Activated naive CD8-positive, alpha-beta T cell (primary cell): Measurements from ENCODE around the gene RNU4-1.
"Not testable (repeated sequence)": the region's sequence is repeated elsewhere in the genome, so short reads cannot be mapped to it uniquely, and the experiment has no call there.

ENCODE experiments used
- H3K27ac Mint-ChIP-seq: one replicate; pipeline ENCODE4 v1.8.0; 2021; ENCODE audit warnings: mixed read lengths
- H3K27me3 Mint-ChIP-seq: one replicate; pipeline ENCODE4 v1.8.0; 2021; ENCODE audit warnings: mixed read lengths
- H3K36me3 Mint-ChIP-seq: one replicate; pipeline ENCODE4 v1.8.0; 2021; ENCODE audit warnings: mixed read lengths
- H3K4me1 Mint-ChIP-seq: one replicate; pipeline ENCODE4 v1.8.0; 2021; ENCODE audit warnings: low read depth, mixed read lengths
- H3K4me3 Mint-ChIP-seq: one replicate; pipeline ENCODE4 v1.8.0; 2021; ENCODE audit warnings: mild to moderate bottlenecking, mixed read lengths
- H3K9me3 Mint-ChIP-seq: one replicate; pipeline ENCODE4 v1.8.0; 2021; ENCODE audit warnings: low read depth, mixed read lengths

Gene RNU4-1

GRCh38 chr12:120292661-120293531 is at the start of gene RNU4-1:
TSS of gene RNU4-1 (minus strand) at chr12:120293237.
- Mint-ChIP-seq H3K4me3 (no peak within 1 kb of the TSS), H3K27me3 (no peaks in the 10 kb centered on the region), H3K36me3 (no peaks in the 10 kb centered on the region), H3K9me3 (no peaks in the 10 kb centered on the region), H3K27ac (no peak within 1 kb of the TSS), H3K4me1 (peaks cover 12% of the 10 kb centered on the region)

GRCh38 chr12:120342175-120343038 is 49.4 kb upstream of the RNU4-1 start:
- no peak overlapping the region for H3K4me3 Mint-ChIP-seq
- no peak overlapping the region for H3K27ac Mint-ChIP-seq
- peaks cover 8% of the 10 kb centered on the region for H3K9me3 Mint-ChIP-seq
- H3K27me3 Mint-ChIP-seq, result no peaks in the 10 kb centered on the region
- H3K36me3 Mint-ChIP-seq, result peaks cover 7% of the 10 kb centered on the region
- no peaks in the 10 kb centered on the region for H3K4me1 Mint-ChIP-seq

GRCh38 chr12:120339256-120339655 is 46.2 kb upstream of the RNU4-1 start:
- Mint-ChIP-seq H3K4me3 (no peak overlapping the region), H3K27ac (no peak overlapping the region), H3K36me3 (peaks cover 13% of the 10 kb centered on the region), H3K9me3 (peaks cover 13% of the 10 kb centered on the region), H3K4me1 (no peaks in the 10 kb centered on the region), H3K27me3 (no peaks in the 10 kb centered on the region)

DNA sequence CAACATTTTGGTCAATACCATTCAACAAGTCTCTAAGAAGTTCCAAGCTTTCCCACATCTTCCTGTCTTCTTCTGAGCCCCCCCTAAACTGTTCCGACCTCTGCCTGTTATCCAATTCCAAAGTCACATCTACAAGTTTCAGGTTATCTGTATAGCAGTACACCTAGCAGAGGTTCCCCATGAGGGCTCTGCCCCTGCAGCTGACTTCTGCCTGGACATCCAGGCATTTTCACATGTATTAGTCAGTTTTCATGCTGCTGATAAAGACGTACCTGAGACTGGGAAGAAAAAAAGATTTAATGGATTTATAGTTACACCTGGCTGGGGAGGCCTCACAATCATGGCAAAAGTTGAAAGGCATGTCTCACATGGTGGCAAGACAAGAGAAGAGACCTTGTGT is 44.7 kb upstream of the RNU4-1 start:
- no peaks in the 10 kb centered on the region for H3K27me3 Mint-ChIP-seq
- H3K36me3 Mint-ChIP-seq, result peaks cover 13% of the 10 kb centered on the region
- no peaks in the 10 kb centered on the region for H3K4me1 Mint-ChIP-seq
- H3K9me3 Mint-ChIP-seq, result peaks cover 13% of the 10 kb centered on the region
- H3K4me3 Mint-ChIP-seq, result no peak overlapping the region
- no peak overlapping the region for H3K27ac Mint-ChIP-seq

DNA sequence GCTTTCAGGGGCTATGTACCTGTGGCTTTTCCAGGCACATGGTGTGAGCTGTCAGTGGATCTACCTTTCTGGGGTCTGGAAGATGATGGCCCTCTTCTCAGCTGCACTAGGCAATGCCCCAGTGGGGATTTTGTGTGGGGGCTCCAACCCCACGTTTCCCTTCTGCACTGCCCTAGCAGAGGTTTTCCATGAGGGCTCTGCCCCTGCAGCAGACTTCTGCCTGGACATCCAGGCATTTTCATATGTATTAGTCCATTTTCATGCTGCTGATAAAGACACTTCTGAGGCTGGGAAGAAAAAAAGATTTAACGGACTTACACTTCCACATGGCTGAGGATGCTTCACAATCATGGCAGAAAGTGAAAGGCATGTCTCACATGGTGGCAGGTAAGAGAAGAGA is 43.4 kb upstream of the RNU4-1 start:
- H3K9me3 Mint-ChIP-seq, result peaks cover 13% of the 10 kb centered on the region
- H3K4me3 Mint-ChIP-seq, H3K4me1 Mint-ChIP-seq, H3K27me3 Mint-ChIP-seq, H3K27ac Mint-ChIP-seq: not testable (repeated sequence)
- peaks cover 13% of the 10 kb centered on the region for H3K36me3 Mint-ChIP-seq

DNA sequence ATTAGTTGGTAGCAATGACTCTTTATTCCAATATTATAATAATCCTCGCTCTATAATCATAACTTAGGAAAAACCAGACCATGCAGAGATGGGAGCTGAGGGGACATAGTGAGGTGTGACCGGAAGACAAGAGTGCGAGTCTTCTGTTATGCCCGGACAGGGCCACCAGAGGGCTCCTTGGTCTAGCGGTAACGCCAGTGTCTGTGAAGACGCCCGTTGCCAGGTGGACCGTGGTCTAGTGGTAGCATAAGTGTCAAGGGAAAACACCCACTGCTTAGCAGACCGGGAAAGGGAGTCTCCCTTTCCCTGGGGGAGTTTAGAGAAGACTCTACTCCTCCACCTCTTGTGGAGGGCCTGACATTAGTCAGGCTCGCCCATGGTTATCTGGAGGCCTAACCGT is 42.4 kb upstream of the RNU4-1 start:
- Mint-ChIP-seq H3K36me3 (peaks cover 13% of the 10 kb centered on the region), H3K9me3 (peaks cover 13% of the 10 kb centered on the region)
- H3K27ac Mint-ChIP-seq, H3K27me3 Mint-ChIP-seq, H3K4me3 Mint-ChIP-seq, H3K4me1 Mint-ChIP-seq: not testable (repeated sequence)

DNA sequence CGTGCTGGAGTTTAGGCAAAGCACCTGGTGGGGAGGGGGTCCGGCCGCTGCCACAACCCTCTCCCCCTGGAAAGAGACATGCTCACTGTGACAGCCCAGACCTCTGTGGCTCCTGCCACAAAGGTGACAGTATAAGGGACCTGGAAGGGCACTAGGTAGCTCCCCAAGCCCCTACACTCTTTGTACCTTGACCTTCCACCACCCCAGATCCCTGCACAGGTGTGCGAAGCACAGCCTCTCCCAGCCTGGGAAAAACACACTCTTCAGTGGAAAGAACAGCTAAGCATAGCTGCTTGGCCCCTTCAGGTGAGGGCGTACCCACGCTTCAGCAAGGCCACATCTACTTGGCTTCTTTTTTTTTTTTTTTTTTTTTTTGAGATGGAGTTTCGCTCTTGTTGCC is 39.5 kb upstream of the RNU4-1 start:
- Mint-ChIP-seq H3K27me3 (no peaks in the 10 kb centered on the region), H3K27ac (no peak overlapping the region), H3K9me3 (peaks cover 7% of the 10 kb centered on the region), H3K4me1 (no peaks in the 10 kb centered on the region), H3K4me3 (no peak overlapping the region), H3K36me3 (peaks cover 7% of the 10 kb centered on the region)

GRCh38 chr12:120332041-120332440 is 39.0 kb upstream of the RNU4-1 start:
- Mint-ChIP-seq H3K36me3 (peaks cover 4% of the 10 kb centered on the region), H3K27me3 (no peaks in the 10 kb centered on the region), H3K4me1 (no peaks in the 10 kb centered on the region), H3K4me3 (no peak overlapping the region), H3K9me3 (peaks cover 4% of the 10 kb centered on the region), H3K27ac (no peak overlapping the region)

DNA sequence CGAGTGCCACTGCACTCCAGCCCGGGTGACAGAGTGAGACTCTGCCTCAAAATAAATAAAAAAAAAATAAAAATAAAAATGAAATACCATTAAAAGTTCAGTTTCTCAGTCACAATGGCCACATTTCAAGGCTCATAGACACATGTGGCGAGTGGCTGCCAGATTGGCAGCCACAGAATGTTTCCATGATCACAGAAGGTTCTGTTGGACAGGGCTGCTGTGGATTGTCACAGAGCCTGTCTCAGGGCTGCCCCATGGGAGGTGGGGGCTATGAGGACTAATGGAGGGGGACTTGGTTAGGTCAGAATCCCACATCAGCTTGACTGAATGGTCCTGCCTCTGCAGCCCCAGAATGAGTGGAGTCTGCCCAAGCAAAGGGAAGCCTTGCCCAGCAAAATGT is 38.4 kb upstream of the RNU4-1 start:
- H3K4me3 Mint-ChIP-seq, result no peak overlapping the region

GRCh38 chr12:120328228-120328627 is 35.2 kb upstream of the RNU4-1 start:
- Mint-ChIP-seq H3K9me3 (no peaks in the 10 kb centered on the region), H3K36me3 (no peaks in the 10 kb centered on the region), H3K27me3 (no peaks in the 10 kb centered on the region), H3K27ac (no peak overlapping the region), H3K4me3 (no peak overlapping the region), H3K4me1 (peaks cover 6% of the 10 kb centered on the region)

More for the DNA sequence above, 38.4 kb upstream of the RNU4-1 start:
- H3K9me3 Mint-ChIP-seq, result peaks cover 4% of the 10 kb centered on the region
- H3K27ac Mint-ChIP-seq, result no peak overlapping the region
- no peaks in the 10 kb centered on the region for H3K4me1 Mint-ChIP-seq
- peaks cover under 1% of the 10 kb centered on the region for H3K36me3 Mint-ChIP-seq
- no peaks in the 10 kb centered on the region for H3K27me3 Mint-ChIP-seq

DNA sequence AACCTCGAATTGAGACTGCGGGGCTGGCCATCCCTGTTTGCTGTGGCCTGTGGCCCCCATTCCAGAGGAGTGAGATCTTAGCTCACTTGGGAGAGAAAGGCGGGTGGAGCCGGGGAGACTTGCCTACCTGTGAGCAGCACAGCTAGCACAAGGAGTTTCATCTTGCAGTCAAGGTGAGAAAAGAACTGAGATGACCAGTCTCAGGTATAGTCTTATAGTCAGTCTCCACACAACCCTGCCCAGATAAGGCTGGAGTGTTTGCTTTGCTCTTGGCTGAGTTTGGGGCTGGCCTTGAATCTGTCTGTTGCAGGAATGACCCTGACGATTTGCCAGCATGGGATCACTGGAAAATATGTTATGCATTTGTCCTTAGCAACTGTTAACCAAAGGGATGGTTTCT is 34.6 kb upstream of the RNU4-1 start, which contains the start of gene PLA2G1B:
PLA2G1B (minus strand) TSS at position 187 of the 400 bp plus-strand sequence; CDS start at position 161, 26 bp downstream.
- H3K27me3 Mint-ChIP-seq, result no peaks in the 10 kb centered on the region
- H3K9me3 Mint-ChIP-seq, result no peaks in the 10 kb centered on the region
- no peak within 1 kb of the TSS for H3K27ac Mint-ChIP-seq
- H3K4me1 Mint-ChIP-seq, result peaks cover 6% of the 10 kb centered on the region
- no peaks in the 10 kb centered on the region for H3K36me3 Mint-ChIP-seq
- H3K4me3 Mint-ChIP-seq, result no peak within 1 kb of the TSS

GRCh38 chr12:120324841-120325417 is 31.9 kb upstream of the RNU4-1 start:
- no peaks in the 10 kb centered on the region for H3K36me3 Mint-ChIP-seq
- H3K4me1 Mint-ChIP-seq, result peaks cover 6% of the 10 kb centered on the region
- H3K27ac Mint-ChIP-seq, result no peak overlapping the region
- H3K9me3 Mint-ChIP-seq, result no peaks in the 10 kb centered on the region
- peak overlapping the region; percentile 84 for H3K4me3 Mint-ChIP-seq
- H3K27me3 Mint-ChIP-seq, result no peaks in the 10 kb centered on the region

DNA sequence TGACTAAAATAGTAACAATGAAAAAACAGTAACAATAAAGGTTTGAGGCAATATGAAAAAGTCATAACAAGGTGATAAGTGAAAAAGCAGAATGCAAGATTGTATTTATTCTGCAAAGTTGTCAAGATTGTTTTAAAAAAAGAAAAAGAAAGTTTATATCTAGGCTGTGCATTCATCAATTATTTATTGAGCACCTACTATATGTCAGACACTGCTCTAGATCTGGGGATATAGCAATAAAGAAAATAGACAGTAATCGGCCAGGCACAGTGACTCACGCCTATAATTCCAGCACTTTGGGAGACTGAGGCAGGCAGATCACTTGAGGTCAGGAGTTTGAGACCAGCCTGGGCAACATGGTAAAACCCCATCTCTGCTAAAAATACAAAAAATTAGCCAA is 30.7 kb upstream of the RNU4-1 start:
- Mint-ChIP-seq H3K27ac (no peak overlapping the region), H3K4me3 (no peak overlapping the region), H3K4me1 (peaks cover 6% of the 10 kb centered on the region), H3K9me3 (no peaks in the 10 kb centered on the region), H3K27me3 (no peaks in the 10 kb centered on the region), H3K36me3 (no peaks in the 10 kb centered on the region)

GRCh38 chr12:120321382-120322202 is 28.6 kb upstream of the RNU4-1 start:
- H3K36me3 Mint-ChIP-seq, result no peaks in the 10 kb centered on the region
- H3K4me3 Mint-ChIP-seq, result no peak overlapping the region
- no peaks in the 10 kb centered on the region for H3K27me3 Mint-ChIP-seq
- peaks cover 19% of the 10 kb centered on the region for H3K4me1 Mint-ChIP-seq
- no peaks in the 10 kb centered on the region for H3K9me3 Mint-ChIP-seq
- no peak overlapping the region for H3K27ac Mint-ChIP-seq
